Tibial nerve (tissue), 4 donors: ENCODE measurements around the gene EMP2. TPM values are rescaled to one million over a fixed set of nuclear protein-coding genes. Genes with fewer than 3 reads are reported as not detected.

Experiments
- DNase-seq, 2 donors: peaks; one replicate each; pipeline ENCODE4 v3.0.0-alpha.2; 2019; ENCODE audit warnings: low spot score in 2 of 2
- H3K27ac ChIP-seq, 4 donors: fragments of 200-600 bp; sonication (generic) in 3 of 4; one replicate each; pipeline ENCODE4 v1.5.1; 2017 to 2019; ENCODE audit warnings: mild to moderate bottlenecking in 1 of 4
- H3K27me3 ChIP-seq, 2 donors: fragments of 200-600 bp; sonication (generic) in 1 of 2; one replicate each; pipeline versions ENCODE4 v1.5.1 to v1.6.0; 2017 to 2019
- H3K36me3 ChIP-seq, 3 donors: fragments of 200-600 bp; sonication (generic); one replicate each; pipeline ENCODE4 v1.5.1; 2018 to 2019
- H3K4me1 ChIP-seq, 4 donors: fragments of 200-600 bp; sonication (generic) in 3 of 4; one replicate each; pipeline ENCODE4 v1.5.1; 2017 to 2019
- H3K4me3 ChIP-seq, 4 donors: fragments of 200-600 bp; sonication (generic) in 3 of 4; one replicate each; pipeline ENCODE4 v1.5.1; 2017 to 2019; ENCODE audit warnings: mild to moderate bottlenecking in 1 of 4, moderate library complexity in 1 of 4
- H3K9me3 ChIP-seq, 4 donors: fragments of 200-600 bp; sonication (generic) in 3 of 4; one replicate each; pipeline ENCODE4 v1.5.1; 2017 to 2019
- EP300 ChIP-seq, 2 donors: sonication (generic); formaldehyde crosslinking; IDR thresholded peaks; one replicate each; pipeline ENCODE4 v1.6.1; 2017; ENCODE audit warnings: antibody characterized with exemption in 2 of 2, mild to moderate bottlenecking in 1 of 2
- POLR2A ChIP-seq, 2 donors: fragments of 450-650 bp; IDR thresholded peaks; one replicate each; pipeline ENCODE4 v1.6.1; 2017; ENCODE audit warnings: antibody characterized with exemption in 2 of 2, mild to moderate bottlenecking in 2 of 2, moderate library complexity in 2 of 2
- WGBS, 2 donors: methylation state at CpG; one replicate each; pipeline ENCODE4 v1.1.5; 2018; 5-methylcytosine and 5-hydroxymethylcytosine counted together
- total RNA-seq, 4 donors: library from RNA; depleted of rRNA; stranded (reverse); fragments of >200 nt; gene quantifications; one replicate each; pipeline ENCODE4 v1.1.0, GENCODE V29; 2016
- TF ChIP-seq, protein P1 (sequence below), 5 experiments: fragments of 200-600 bp in 3 of 5; fragments of 450-650 bp in 2 of 5; sonication (generic) in 3 of 5; IDR thresholded peaks; one replicate each; pipeline ENCODE4 v1.5.1; 2016 to 2019; ENCODE audit warnings: antibody characterized with exemption in 5 of 5, mild to moderate bottlenecking in 3 of 5, moderate library complexity in 2 of 5

EMP2 gene
- total RNA-seq, 4 donors from 2014 or later: 60.5 to 72.1 (median 65.5) TPM

DNA sequence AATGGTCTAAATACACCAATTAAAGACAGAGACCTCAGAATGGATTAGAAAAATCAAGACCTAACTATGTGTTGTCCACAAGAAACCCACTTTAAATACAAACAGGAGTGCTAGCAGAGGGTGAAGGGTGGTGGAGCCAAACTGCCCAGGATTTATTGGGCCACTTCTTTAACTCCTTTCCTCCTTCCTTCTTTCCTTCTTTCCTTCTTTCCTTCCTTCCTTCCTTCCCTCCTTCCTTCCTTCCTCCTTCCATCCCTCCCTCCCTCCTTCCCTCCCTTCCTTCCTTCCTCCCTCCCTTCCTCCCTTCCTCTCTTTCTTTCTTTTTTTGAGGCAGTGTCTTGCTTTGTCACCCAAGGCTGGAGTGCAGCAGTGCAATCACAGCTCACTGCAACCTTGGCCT, 34.3 kb upstream of the EMP2 start:
- Histone ChIP-seq H3K27me3 (no peaks in the 10 kb centered on the region), H3K9me3 (no peaks in the 10 kb centered on the region), H3K4me1 (peaks cover 0 to 51% (median 20%) of the 10 kb centered on the region in 4 donors), H3K36me3 (no peaks in the 10 kb centered on the region), H3K27ac (no peak overlapping the region), H3K4me3 (no peak overlapping the region)
- TF ChIP-seq POLR2A (IDR thresholded peaks at IDR 0.05) (no peak), EP300 (IDR thresholded peaks at IDR 0.05) (no peak)
- TF ChIP-seq, protein P1, sequence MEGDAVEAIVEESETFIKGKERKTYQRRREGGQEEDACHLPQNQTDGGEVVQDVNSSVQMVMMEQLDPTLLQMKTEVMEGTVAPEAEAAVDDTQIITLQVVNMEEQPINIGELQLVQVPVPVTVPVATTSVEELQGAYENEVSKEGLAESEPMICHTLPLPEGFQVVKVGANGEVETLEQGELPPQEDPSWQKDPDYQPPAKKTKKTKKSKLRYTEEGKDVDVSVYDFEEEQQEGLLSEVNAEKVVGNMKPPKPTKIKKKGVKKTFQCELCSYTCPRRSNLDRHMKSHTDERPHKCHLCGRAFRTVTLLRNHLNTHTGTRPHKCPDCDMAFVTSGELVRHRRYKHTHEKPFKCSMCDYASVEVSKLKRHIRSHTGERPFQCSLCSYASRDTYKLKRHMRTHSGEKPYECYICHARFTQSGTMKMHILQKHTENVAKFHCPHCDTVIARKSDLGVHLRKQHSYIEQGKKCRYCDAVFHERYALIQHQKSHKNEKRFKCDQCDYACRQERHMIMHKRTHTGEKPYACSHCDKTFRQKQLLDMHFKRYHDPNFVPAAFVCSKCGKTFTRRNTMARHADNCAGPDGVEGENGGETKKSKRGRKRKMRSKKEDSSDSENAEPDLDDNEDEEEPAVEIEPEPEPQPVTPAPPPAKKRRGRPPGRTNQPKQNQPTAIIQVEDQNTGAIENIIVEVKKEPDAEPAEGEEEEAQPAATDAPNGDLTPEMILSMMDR (IDR thresholded peaks at IDR 0.05): no peak
- DNase-seq: no peak

DNA sequence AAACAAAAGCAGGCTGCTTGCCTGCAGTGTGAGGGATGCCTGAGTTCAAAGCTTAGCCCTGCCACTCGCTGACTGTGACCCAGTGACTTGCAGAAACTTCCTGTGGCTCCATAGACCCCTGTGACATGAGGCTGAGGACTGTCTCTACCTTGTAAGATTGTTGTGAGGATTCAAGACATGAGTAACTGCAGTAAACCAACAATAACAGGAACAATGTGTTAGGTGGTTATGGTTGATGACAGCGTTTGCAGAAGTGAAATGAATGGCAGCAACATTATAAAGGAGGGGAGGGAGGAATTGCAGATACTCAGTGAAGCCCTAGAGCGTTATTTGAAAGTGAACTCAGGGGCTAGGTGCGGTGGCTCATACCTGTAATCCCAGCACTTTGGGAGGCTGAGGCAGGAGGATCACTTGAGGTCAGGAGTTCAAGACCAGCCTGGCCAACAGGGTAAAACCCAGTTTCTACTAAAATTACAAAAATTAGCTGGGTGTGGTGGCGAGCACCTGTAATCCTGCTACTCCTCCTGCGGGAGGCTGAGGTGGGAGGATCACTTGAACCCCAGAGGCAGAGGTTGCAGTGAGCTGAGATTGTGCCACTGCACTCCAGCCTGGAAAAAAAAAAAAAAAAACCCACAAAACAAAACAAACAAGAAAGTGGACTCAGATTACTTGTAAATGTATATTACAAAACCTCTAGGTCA, 33.5 kb upstream of the EMP2 start:
- no peak for DNase-seq
- no peaks in the 10 kb centered on the region for H3K36me3 ChIP-seq
- H3K27ac ChIP-seq: no peak overlapping the region
- peaks cover 0 to 51% (median 19%) of the 10 kb centered on the region in 4 donors for H3K4me1 ChIP-seq
- H3K27me3 ChIP-seq: no peaks in the 10 kb centered on the region
- no peak overlapping the region for H3K4me3 ChIP-seq
- no peaks in the 10 kb centered on the region for H3K9me3 ChIP-seq
- WGBS, 2 donors: 77 to 80% methylated on average over 6 of the region's 6 CpGs
- TF ChIP-seq, protein P1 (IDR thresholded peaks at IDR 0.05): no peak
- TF ChIP-seq POLR2A (IDR thresholded peaks at IDR 0.05): no peak

DNA sequence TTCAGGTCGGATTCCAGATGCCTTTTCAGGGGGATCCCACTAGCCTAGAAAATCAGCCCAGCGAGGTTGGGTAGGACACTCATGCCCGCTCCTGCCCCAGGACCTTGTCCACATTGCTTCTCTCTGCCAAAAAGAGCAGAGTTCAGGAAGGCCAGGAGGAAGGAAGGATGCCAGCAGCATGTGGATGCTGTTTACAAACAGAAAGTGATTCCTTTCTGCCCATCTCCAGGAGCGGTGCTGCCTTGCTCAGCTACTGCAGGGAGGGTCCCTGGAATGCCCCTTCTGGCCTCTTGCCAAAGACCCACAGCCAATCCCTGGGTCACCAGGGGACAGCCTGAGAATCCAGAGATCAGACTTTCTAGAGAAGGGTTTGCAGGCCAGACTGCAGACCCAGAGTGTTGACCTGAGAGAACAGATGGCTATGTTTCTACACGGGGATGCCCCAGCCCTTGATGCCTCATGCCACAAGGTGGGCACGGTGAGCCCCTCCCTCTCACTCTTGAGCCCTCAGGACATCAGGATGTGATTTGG, 32.3 kb upstream of the EMP2 start:
- H3K9me3 ChIP-seq: no peaks in the 10 kb centered on the region
- TF ChIP-seq EP300 (IDR thresholded peaks at IDR 0.05) (no peak), POLR2A (IDR thresholded peaks at IDR 0.05) (no peak)
- TF ChIP-seq, protein P1 (IDR thresholded peaks at IDR 0.05): no peak
- H3K36me3 ChIP-seq: no peaks in the 10 kb centered on the region
- 36 to 51% methylated on average over 6 of the region's 6 CpGs for WGBS, 2 donors
- H3K27me3 ChIP-seq: no peaks in the 10 kb centered on the region
- peaks cover 0 to 44% (median 10%) of the 10 kb centered on the region in 4 donors for H3K4me1 ChIP-seq
- DNase-seq: no peak
- H3K4me3 ChIP-seq: no peak overlapping the region
- H3K27ac ChIP-seq: peak overlapping the region in 2 of 4 donors; percentile 11 to 12

DNA sequence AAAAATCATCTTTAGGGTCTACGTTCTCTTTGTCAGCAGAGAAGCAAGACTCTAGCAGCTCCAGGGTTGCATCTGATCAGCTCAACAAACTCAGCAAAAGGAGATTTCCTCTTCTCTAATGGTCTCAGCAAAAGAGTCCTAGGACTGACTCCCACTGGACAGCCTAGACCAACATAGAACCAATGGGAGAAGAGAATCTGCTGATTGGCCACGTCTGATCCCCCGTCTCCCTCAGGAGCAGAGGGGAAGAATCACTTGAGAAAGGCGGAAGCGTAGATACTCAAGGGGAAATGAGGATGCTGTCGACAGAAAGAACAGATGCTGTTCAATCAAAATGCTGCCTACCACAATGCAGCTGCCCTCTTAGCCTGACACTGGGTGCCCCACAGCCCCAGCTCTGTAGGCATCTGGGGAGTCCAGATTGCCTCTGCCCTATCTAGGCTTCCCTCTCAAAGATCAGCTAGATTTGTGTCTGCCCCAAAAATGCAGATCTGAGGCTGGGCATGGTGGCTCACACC, 31.5 kb upstream of the EMP2 start:
- Histone ChIP-seq H3K36me3 (no peaks in the 10 kb centered on the region), H3K9me3 (no peaks in the 10 kb centered on the region), H3K27ac (no peak overlapping the region), H3K27me3 (no peaks in the 10 kb centered on the region), H3K4me1 (peaks cover 0 to 35% (median 6%) of the 10 kb centered on the region in 4 donors), H3K4me3 (no peak overlapping the region)
- TF ChIP-seq EP300 (IDR thresholded peaks at IDR 0.05) (no peak), POLR2A (IDR thresholded peaks at IDR 0.05) (no peak)
- TF ChIP-seq, protein P1 (IDR thresholded peaks at IDR 0.05): no peak
- WGBS, 2 donors: 67 to 71% methylated on average over 6 of the region's 6 CpGs
- DNase-seq: no peak

DNA sequence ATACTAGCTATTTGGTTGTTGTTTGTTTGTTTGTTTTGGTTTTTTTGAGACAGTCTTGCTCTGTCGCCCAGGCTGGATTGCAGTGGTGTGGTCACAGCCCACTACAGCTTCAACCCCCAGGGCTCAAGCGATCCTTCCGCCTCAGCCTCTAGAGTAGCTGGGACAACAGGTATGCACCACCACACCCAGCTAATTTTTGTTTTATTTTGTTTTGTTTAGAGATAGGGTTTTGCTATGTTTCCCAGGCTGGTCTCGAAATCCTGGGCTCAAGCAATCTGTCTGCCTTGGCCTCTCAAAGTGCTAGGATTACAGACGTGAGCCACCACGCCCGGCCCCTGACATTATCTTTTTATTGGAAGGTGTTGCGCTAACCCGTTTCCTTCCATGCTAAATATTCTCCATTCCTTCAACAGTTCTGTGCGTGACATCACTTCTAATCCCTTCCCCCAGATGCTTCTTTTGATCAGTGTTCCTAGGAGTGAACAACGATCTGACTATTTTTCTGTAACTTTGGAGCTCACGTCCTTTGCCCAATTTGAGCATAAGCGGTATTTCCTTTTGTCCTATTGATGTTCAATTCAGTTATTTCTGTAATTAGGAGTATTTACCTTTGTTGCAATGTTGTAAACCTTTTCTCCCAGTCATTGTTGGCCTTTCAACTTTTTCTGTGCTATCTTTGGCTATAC, 30.2 kb upstream of the EMP2 start:
- Histone ChIP-seq H3K27me3 (no peaks in the 10 kb centered on the region), H3K4me1 (peaks cover 0 to 28% (median 4%) of the 10 kb centered on the region in 4 donors), H3K9me3 (no peaks in the 10 kb centered on the region), H3K27ac (peak overlapping the region in 1 of 4 donors; percentile 45), H3K4me3 (no peak overlapping the region), H3K36me3 (no peaks in the 10 kb centered on the region)
- DNase-seq: no peak
- TF ChIP-seq, protein P1 (IDR thresholded peaks at IDR 0.05): no peak
- TF ChIP-seq EP300 (IDR thresholded peaks at IDR 0.05): no peak
- no peak for TF ChIP-seq POLR2A (IDR thresholded peaks at IDR 0.05)
- WGBS, 2 donors: 72% methylated on average over 13 of the region's 13 CpGs
